WI38 (cell line): ENCODE measurements around the gene RHBDF2.

Experiments
- H3K4me3 ChIP-seq: 2 replicates; pipeline ENCODE4 v1.5.1; 2011; ENCODE audit warnings: low read depth, mild to moderate bottlenecking, control low read depth, low read length
- CTCF ChIP-seq: IDR thresholded peaks from 2 replicates; pipeline ENCODE4 v1.5.1; 2012; ENCODE audit warnings: low read depth, mild to moderate bottlenecking, control low read depth, low read length

Gene RHBDF2

GRCh38 chr17:76487451-76488192 lies 13.6 kb downstream of the RHBDF2 start:
- no peak for TF ChIP-seq CTCF
- no peak overlapping the region for H3K4me3 ChIP-seq

GRCh38 chr17:76485569-76485968 lies 15.7 kb downstream of the RHBDF2 start:
- H3K4me3 ChIP-seq, result no peak overlapping the region
- no peak for TF ChIP-seq CTCF

GRCh38 chr17:76484228-76484725 lies 16.9 kb downstream of the RHBDF2 start:
- no peak overlapping the region for H3K4me3 ChIP-seq
- TF ChIP-seq CTCF, result no peak

GRCh38 chr17:76481071-76481655 lies 20.1 kb downstream of the RHBDF2 start:
- TF ChIP-seq CTCF, result no peak
- H3K4me3 ChIP-seq, result no peak overlapping the region

- TF ChIP-seq CTCF, result no peak
- H3K4me3 ChIP-seq, result no peak overlapping the region
These were observed 20.6 kb downstream of the RHBDF2 start for GRCh38 chr17:76480632-76481031.

GRCh38 chr17:76479515-76480060 lies 21.6 kb downstream of the RHBDF2 start:
- TF ChIP-seq CTCF, result no peak

GRCh38 chr17:76478730-76479514 lies 22.3 kb downstream of the RHBDF2 start:
- no peak for TF ChIP-seq CTCF
- H3K4me3 ChIP-seq, result no peak overlapping the region

More at GRCh38 chr17:76479515-76480060, 21.6 kb downstream of the RHBDF2 start:
- no peak overlapping the region for H3K4me3 ChIP-seq
